HG02943 (cell line): ENCODE results near the gene DCLK3.

Experiments used
- ATAC-seq: cut with Tn5 transposase; IDR thresholded peaks from one replicate; pipeline ENCODE4 v1.9.1; 2021; ENCODE audit warnings: mild to moderate bottlenecking, low read depth, moderate library complexity; ENCODE audit not compliant: unreplicated experiment

DCLK3 gene

GRCh38 chr3:36763850-36764703 lies at the start of gene DCLK3:
Gene DCLK3, minus strand, starts transcription at chr3:36764553. Its CDS starts 290 bp downstream, at chr3:36764263.
- ATAC-seq: no peak

GRCh38 chr3:36813305-36813704 lies 49.0 kb upstream of the DCLK3 start:
- ATAC-seq: no peak

GRCh38 chr3:36812240-36812639 lies 47.9 kb upstream of the DCLK3 start:
- ATAC-seq: no peak

DNA sequence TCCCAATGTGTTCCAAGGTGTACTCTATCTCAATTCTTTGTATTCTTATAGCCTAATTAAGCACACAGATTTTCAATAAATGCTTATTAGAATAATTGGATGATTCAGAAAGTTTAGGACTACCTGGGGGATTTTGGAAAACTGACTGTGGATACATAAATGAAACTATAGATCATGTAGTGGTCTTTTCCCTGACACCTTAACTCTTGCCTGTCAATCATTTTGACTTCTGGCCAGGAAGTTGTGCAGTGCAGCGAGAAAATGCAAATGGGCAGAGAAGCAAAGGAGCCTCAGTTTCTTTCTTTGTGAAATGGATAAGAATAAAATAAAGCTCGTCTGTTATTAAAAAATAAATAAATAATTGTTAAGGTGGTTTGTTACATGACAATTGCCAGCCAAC lies 47.4 kb upstream of the DCLK3 start:
- no peak for ATAC-seq

GRCh38 chr3:36804295-36805055 lies 40.1 kb upstream of the DCLK3 start:
- ATAC-seq: no peak

GRCh38 chr3:36803091-36803791 lies 38.9 kb upstream of the DCLK3 start:
- no peak for ATAC-seq

DNA sequence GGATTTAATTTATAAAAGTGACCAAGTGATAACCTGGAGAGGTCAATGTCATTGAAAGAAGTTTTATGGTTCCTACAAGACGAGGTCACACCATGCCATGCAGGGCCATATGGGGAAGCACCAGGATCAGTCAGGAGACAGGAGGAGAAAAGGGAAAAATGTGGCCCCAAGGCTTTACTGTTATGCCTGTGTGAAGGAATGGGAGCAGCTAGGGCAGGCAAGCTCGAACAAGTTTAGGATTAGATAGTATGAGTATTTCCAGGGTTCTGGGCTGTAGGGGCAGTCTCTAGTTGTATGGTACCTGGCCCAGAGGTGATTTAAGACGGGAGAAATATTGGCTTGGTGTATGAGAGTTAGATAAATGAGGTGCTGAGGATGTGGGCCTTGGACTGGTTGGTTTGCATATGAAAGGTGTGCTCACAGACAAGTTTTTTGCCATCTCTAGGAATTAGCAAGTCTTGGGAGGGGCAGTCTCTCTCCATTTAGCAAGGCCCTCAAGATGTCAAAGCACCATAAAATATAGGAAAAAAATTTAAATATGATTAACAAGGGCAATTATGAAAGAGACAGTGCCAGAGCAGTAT lies 36.3 kb upstream of the DCLK3 start:
- ATAC-seq: no peak

GRCh38 chr3:36796881-36797280 lies 32.5 kb upstream of the DCLK3 start:
- ATAC-seq: no peak

- no peak for ATAC-seq
Observed at GRCh38 chr3:36796161-36796560, 31.8 kb upstream of the DCLK3 start.

DNA sequence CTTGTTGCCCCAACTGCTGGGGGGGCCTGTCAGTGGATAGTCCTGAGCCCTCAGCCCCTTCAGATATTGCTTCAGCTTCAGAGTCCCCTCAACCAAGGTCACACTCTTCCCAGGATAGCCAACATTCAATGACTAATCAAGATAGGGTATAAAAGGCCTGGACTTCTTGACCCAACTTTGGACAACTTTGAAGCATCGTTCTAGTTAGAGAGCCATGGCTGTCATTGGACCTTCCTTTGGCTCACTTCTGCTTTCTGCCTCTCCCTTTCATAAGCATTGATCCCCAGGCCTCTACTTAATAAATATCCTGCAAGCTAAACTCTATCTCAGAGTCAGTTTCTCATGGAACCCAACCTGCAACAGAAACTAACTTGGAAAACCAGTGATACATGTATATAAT lies 31.3 kb upstream of the DCLK3 start:
- no peak for ATAC-seq

- ATAC-seq: no peak
Observed at GRCh38 chr3:36792342-36792741, 28.0 kb upstream of the DCLK3 start.

- ATAC-seq: no peak
Observed at GRCh38 chr3:36790765-36791164, 26.4 kb upstream of the DCLK3 start.

DNA sequence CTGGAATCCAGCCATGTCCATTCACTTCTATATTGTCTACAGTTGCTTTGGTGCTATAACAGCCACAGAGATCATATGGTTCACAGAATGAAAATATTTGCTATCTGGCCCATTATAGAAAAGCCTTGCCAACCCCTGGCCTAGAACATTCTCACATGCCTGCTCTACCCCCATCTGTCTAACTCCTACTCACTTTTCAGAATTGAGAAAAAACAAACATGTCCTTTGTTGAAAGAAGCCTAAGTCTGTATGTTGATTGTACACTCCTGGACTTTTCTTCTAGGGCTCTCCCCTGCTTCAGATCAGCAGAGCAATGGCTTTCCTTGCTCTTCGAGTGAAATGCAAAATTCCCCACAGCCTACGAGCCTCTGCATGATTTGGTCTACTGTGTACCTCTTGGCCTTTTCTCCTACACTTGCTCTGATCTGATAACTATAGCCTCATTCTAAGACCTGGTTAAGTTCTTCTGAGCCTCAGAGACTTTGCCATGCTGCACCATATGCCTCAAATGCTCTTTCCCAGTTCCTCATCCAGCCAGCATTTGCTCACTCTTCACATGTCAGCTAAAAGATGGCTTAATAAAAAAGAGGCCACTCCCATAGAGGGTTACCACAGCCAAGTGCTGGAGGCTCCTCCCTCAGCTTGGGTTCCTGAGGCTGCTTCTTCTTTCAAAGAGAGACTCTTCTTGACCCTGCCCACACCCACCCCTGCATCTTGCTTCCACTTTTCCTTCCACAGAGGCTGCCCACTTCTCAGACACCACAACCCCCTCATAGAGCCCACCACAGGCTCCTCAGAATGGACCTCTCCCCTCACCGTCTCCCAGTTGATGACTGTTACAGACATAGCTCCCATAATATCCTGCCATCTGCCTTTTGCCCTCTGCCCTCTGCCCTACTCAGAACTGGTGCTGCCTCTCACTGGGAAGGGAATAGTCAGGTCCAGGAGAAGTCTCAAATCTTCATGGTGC lies 22.9 kb upstream of the DCLK3 start:
- no peak for ATAC-seq

DNA sequence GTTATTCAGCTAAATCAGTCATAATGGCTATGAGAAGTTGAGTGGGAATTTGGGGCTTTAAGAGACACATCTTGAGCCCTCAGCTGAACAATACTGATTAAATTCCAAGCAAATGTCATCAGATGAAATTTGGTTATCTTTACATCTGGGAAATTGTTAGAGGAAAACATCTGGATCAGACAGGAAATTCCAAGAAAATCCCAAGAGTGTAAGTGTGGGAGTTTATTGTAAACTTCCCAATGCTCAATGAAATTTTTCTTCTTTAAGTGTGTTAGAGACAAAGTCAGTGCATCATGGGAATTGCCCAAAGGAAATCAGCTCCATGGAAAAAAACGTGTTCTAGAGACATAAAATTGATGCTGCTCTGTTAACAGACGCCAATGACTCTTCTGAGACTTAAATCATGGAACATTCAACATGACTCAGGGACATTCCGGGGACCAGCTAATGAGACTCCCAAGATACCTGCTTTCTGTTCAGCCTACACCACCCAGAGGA lies 19.8 kb upstream of the DCLK3 start:
- ATAC-seq: no peak

GRCh38 chr3:36777424-36778218 lies 13.3 kb upstream of the DCLK3 start:
- ATAC-seq: peak; percentile 63

GRCh38 chr3:36776436-36776835 lies 12.1 kb upstream of the DCLK3 start:
- no peak for ATAC-seq

GRCh38 chr3:36774052-36774451 lies 9.7 kb upstream of the DCLK3 start:
- no peak for ATAC-seq

- no peak for ATAC-seq
Observed at GRCh38 chr3:36771931-36772330, 7.6 kb upstream of the DCLK3 start.

DNA sequence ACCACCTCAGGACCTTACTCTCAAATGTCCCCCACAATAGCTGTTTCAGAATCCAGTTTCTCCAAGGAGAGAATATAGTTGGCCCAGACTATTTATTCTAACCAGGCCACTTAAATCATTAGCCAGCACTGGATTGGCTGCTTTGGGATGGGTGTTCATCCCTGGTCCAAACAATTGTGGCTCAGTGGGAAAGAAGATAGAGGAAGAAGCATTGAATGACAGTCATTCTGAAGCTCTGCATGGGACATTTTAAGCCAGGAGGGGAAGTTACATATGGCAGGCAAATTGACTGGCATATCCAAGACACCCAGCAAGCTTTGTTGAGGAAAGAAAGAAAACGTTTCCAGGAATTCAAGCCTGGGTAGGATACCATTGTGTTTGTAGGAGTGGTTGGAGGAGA lies 5.6 kb upstream of the DCLK3 start:
- ATAC-seq: no peak
